ENCODE results near the gene METTL9. TPM values are rescaled to one million over a fixed set of nuclear protein-coding genes. Genes with fewer than 3 reads are reported as not detected.
"Not testable (repeated sequence)": the region's sequence is repeated elsewhere in the genome, so short reads cannot be mapped to it uniquely, and the experiment has no call there.

The METTL9 gene
- total RNA-seq, 1 experiment from 2014 or later, result 120 TPM

GRCh38 chr16:21637032-21637968, 37.9 kb downstream of the METTL9 start:
- DNase-seq (ENCODE audit: low read depth), result no peak

GRCh38 chr16:21638573-21638975, 39.2 kb downstream of the METTL9 start:
- DNase-seq (ENCODE audit: low read depth), result peak; percentile 9

GRCh38 chr16:21639493-21639892, 40.1 kb downstream of the METTL9 start:
- no peak for DNase-seq (ENCODE audit: low read depth)

- DNase-seq (ENCODE audit: low read depth), result no peak
These were observed 42.5 kb downstream of the METTL9 start for GRCh38 chr16:21641916-21642315.

- no peak for DNase-seq (ENCODE audit: low read depth)
These were observed 43.5 kb downstream of the METTL9 start for GRCh38 chr16:21642861-21643260.

- no peak for DNase-seq (ENCODE audit: low read depth)
These were observed 44.4 kb downstream of the METTL9 start for GRCh38 chr16:21643785-21644184.

GRCh38 chr16:21644674-21645073, 45.3 kb downstream of the METTL9 start:
- DNase-seq (ENCODE audit: low read depth), result no peak

- DNase-seq (ENCODE audit: low read depth), result peak; percentile 60
These were observed 45.9 kb downstream of the METTL9 start for GRCh38 chr16:21645261-21645721.

- peak; percentile 18 for DNase-seq (ENCODE audit: low read depth)
These were observed 46.7 kb downstream of the METTL9 start for GRCh38 chr16:21646091-21646490.

- no peak for DNase-seq (ENCODE audit: low read depth)
These were observed 47.6 kb downstream of the METTL9 start for GRCh38 chr16:21646721-21647561.

- no peak for DNase-seq (ENCODE audit: low read depth)
These were observed 48.3 kb downstream of the METTL9 start for GRCh38 chr16:21647562-21648164.

GRCh38 chr16:21649826-21650406, 50.5 kb downstream of the METTL9 start:
- not testable (repeated sequence) for DNase-seq (ENCODE audit: low read depth)

- no peak for DNase-seq (ENCODE audit: low read depth)
These were observed 51.1 kb downstream of the METTL9 start for GRCh38 chr16:21650521-21650920.

GRCh38 chr16:21651515-21651914, 52.1 kb downstream of the METTL9 start:
- no peak for DNase-seq (ENCODE audit: low read depth)

GRCh38 chr16:21652453-21652852, 53.1 kb downstream of the METTL9 start, which contains the start of gene IGSF6:
TSS of gene IGSF6 (minus strand) at chr16:21652608. CDS start at chr16:21652598, 10 bp downstream.
- no peak for DNase-seq (ENCODE audit: low read depth)

- DNase-seq (ENCODE audit: low read depth), result no peak
These were observed 54.2 kb downstream of the METTL9 start for GRCh38 chr16:21653571-21653970.

GRCh38 chr16:21654466-21654865, 55.1 kb downstream of the METTL9 start:
- no peak for DNase-seq (ENCODE audit: low read depth)

GRCh38 chr16:21654881-21655280, 55.5 kb downstream of the METTL9 start:
- DNase-seq (ENCODE audit: low read depth), result no peak

- DNase-seq (ENCODE audit: low read depth), result peak; percentile 53
These were observed 57.7 kb downstream of the METTL9 start for GRCh38 chr16:21656795-21657768.

- no peak for DNase-seq (ENCODE audit: low read depth)
These were observed 59.7 kb downstream of the METTL9 start for GRCh38 chr16:21659124-21659523.

Data from RPMI7951 (cell line).